Measurements from ENCODE around the gene LRRC34.

LRRC34 gene

GRCh38 chr3:169764882-169765612 lies 47.7 kb downstream of the LRRC34 start, which contains the start of gene TERC:
TERC (minus strand) TSS chr3:169765060.
- DNase-seq (ENCODE audit: low spot score): peak; percentile 82

- DNase-seq (ENCODE audit: low spot score): peak; percentile 23
Observed at GRCh38 chr3:169764312-169764881, 48.3 kb downstream of the LRRC34 start.

GRCh38 chr3:169760479-169760878 lies 52.2 kb downstream of the LRRC34 start:
- DNase-seq (ENCODE audit: low spot score): no peak

- no peak for DNase-seq (ENCODE audit: low spot score)
Observed at GRCh38 chr3:169759256-169759655, 53.4 kb downstream of the LRRC34 start.

- DNase-seq (ENCODE audit: low spot score): no peak
Observed at GRCh38 chr3:169758359-169758994, 54.2 kb downstream of the LRRC34 start.

GRCh38 chr3:169755488-169755887 lies 57.2 kb downstream of the LRRC34 start:
- DNase-seq (ENCODE audit: low spot score): no peak

- DNase-seq (ENCODE audit: low spot score): no peak
Observed at GRCh38 chr3:169754711-169755110, 58.0 kb downstream of the LRRC34 start.

GRCh38 chr3:169751875-169752274 lies 60.8 kb downstream of the LRRC34 start:
- no peak for DNase-seq (ENCODE audit: low spot score)

GRCh38 chr3:169750665-169751064 lies 62.0 kb downstream of the LRRC34 start:
- DNase-seq (ENCODE audit: low spot score): no peak

- no peak for DNase-seq (ENCODE audit: low spot score)
Observed at GRCh38 chr3:169748670-169749069, 64.0 kb downstream of the LRRC34 start.

- DNase-seq (ENCODE audit: low spot score): no peak
Observed at GRCh38 chr3:169746924-169747323, 65.8 kb downstream of the LRRC34 start.

GRCh38 chr3:169744366-169745054 lies 68.2 kb downstream of the LRRC34 start:
- peak; percentile 23 for DNase-seq (ENCODE audit: low spot score)
